NCI-H226 (cell line): ENCODE data around the gene ITGB2.

Source experiments
- DNase-seq: peaks from one replicate; pipeline ENCODE4 v3.0.0-alpha.2; 2015

Gene ITGB2

GRCh38 chr21:44907966-44908895, 12.5 kb downstream of the ITGB2 start:
- no peak for DNase-seq

GRCh38 chr21:44907225-44907965, 13.3 kb downstream of the ITGB2 start:
- no peak for DNase-seq

- DNase-seq = no peak
Observed at GRCh38 chr21:44905728-44906090, 15.0 kb downstream of the ITGB2 start.

GRCh38 chr21:44905016-44905727, 15.5 kb downstream of the ITGB2 start:
- no peak for DNase-seq

- no peak for DNase-seq
Observed at GRCh38 chr21:44904141-44904923, 16.4 kb downstream of the ITGB2 start.

GRCh38 chr21:44903689-44904088, 17.0 kb downstream of the ITGB2 start:
- no peak for DNase-seq

- no peak for DNase-seq
Observed at GRCh38 chr21:44903050-44903685, 17.5 kb downstream of the ITGB2 start.

- no peak for DNase-seq
Observed at GRCh38 chr21:44902268-44903049, 18.2 kb downstream of the ITGB2 start.

GRCh38 chr21:44901391-44902074, 19.2 kb downstream of the ITGB2 start:
- DNase-seq = no peak

GRCh38 chr21:44900559-44901251, 20.0 kb downstream of the ITGB2 start:
- no peak for DNase-seq

- no peak for DNase-seq
Observed at GRCh38 chr21:44899768-44900558, 20.7 kb downstream of the ITGB2 start.

GRCh38 chr21:44898851-44899767, 21.6 kb downstream of the ITGB2 start:
- no peak for DNase-seq

- no peak for DNase-seq
Observed at GRCh38 chr21:44898011-44898488, 22.6 kb downstream of the ITGB2 start.

- no peak for DNase-seq
Observed at GRCh38 chr21:44897326-44898010, 23.2 kb downstream of the ITGB2 start.

- DNase-seq = no peak
Observed at GRCh38 chr21:44896561-44897286, 24.0 kb downstream of the ITGB2 start.

- DNase-seq = no peak
Observed at GRCh38 chr21:44895859-44896258, 24.8 kb downstream of the ITGB2 start.
